Upper lobe of left lung (tissue), 4 donors: ENCODE measurements around the gene IFIT1.

Experiments
- CTCF ChIP-seq, 6 experiments: fragments of 450-650 bp in 4 of 6; fragments of 200-600 bp in 2 of 6; sonication (generic) in 2 of 6; IDR thresholded peaks; one replicate each; pipeline ENCODE4 v1.5.1; 2016 to 2019; ENCODE audit warnings: antibody characterized with exemption in 6 of 6
- POLR2A ChIP-seq, 4 donors: fragments of 450-650 bp; IDR thresholded peaks; one replicate each; pipeline ENCODE4 v1.5.1; 2016 to 2017; ENCODE audit warnings: antibody characterized with exemption in 4 of 4, mild to moderate bottlenecking in 2 of 4

- TF ChIP-seq CTCF (IDR thresholded peaks at IDR 0.05), result no peak
- no peak for TF ChIP-seq POLR2A (IDR thresholded peaks at IDR 0.05)
Observed at GRCh38 chr10:89388806-89389205, 3.6 kb upstream of the IFIT1 start.
